ENCODE data around the gene WDR3.
"Not testable (repeated sequence)": the region's sequence is repeated elsewhere in the genome, so short reads cannot be mapped to it uniquely, and the experiment has no call there.

The WDR3 gene

GRCh38 chr1:117929343-117930172 is at the start of gene WDR3, which contains the start of gene GDAP2:
TSS of gene WDR3 (plus strand) at chr1:117929739. CDS start at chr1:117933320, 3,581 bp downstream.
TSS of gene GDAP2 (minus strand) at chr1:117929621. CDS start at chr1:117920357, 9,264 bp downstream.
- peak; percentile 96 for DNase-seq

- no peak for DNase-seq
Measured at GRCh38 chr1:117883616-117884015, 45.9 kb upstream of the WDR3 start.

GRCh38 chr1:117886101-117886795 is 43.3 kb upstream of the WDR3 start:
- DNase-seq, result no peak

DNA sequence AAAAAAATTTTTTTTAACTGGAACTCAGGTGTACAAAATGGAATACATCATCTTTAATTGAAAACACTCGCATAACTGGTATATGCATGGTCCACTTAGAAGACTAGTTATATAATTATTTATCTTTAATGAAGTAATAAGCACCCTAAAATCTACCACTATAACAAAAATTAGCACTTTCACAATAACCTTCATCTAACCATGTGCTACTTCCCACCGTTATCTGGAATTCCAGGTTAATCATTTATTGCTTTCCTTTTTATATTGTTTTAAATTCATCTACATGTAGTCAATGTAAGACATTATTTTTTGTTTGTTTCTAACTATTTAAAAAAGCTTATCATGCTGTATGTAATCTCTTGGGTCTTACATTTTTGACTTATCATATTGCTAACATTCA is 39.1 kb upstream of the WDR3 start:
- no peak for DNase-seq

GRCh38 chr1:117892512-117892911 is 37.0 kb upstream of the WDR3 start:
- DNase-seq, result no peak

- DNase-seq, result no peak
Measured at GRCh38 chr1:117894078-117894477, 35.5 kb upstream of the WDR3 start.

DNA sequence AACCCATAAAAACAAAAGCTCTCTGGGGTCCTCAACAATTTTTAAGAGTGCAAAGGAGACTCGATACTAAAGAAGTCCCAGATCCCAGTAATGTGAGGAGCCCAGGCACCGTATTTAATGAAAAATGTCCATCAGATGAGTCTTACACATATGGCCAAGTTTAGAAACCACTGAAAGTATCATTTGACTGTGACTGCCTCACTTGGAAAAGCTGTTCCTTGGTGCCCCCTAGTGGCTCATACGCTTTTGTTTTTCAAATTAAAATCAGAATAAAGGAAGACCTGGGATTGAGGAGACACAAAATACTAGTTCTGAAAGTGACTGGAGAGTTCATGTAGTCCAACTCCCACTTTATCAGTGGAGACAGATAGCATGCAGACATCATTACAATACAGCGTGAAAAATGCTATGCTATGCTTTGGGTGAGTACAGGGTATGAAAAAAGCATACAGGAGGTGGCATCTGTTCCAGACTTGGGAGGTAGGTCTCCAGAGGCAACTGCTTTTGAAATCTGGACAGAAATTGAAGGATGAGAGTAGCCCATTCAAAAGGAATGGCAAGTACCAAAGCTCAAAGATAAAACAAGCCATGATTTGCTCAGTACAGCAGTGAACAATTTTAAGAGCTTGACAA is 33.9 kb upstream of the WDR3 start:
- DNase-seq, result peak; percentile 89

GRCh38 chr1:117897551-117897950 is 32.0 kb upstream of the WDR3 start:
- no peak for DNase-seq

DNA sequence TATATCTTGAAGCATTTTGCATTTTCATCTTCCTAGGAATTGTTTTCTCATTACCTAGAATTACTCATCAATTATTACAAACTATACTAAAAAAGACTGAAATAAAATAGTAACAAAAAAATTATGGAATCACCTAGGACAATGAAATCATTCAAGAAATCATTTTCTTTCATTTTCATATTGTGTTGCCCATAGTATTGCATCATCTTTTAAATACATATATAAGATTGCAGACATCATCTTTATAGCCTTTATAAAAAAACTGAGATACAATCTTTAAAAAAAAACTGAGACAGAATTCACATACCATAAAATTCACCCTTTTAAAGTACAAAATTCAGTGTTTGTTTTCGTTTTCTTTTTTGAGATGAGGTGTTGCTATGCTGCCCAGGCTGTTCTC is 29.7 kb upstream of the WDR3 start:
- no peak for DNase-seq

GRCh38 chr1:117902944-117903343 is 26.6 kb upstream of the WDR3 start:
- DNase-seq, result no peak

DNA sequence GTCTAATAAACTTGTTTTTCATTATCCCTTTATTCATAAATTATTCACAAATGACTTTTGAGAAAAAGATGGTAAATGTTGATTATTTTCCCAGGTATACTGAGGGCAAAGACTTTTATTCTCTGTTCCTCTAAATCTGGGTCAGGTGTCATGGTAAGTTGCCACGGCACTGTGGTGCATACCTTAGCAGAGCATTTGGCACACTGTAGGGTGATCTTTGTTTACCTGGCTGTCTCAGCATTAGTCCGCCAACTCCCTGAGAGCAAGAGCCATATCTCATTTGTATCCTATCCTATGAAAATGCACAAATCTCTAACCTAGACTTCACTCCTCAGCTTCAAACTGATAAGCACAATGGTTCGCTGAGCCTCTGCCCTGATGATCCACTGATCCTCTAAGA is 25.1 kb upstream of the WDR3 start:
- DNase-seq, result no peak

GRCh38 chr1:117905019-117905418 is 24.5 kb upstream of the WDR3 start:
- DNase-seq, result no peak

- no peak for DNase-seq
Measured at GRCh38 chr1:117911051-117911450, 18.5 kb upstream of the WDR3 start.

GRCh38 chr1:117919376-117919775 is 10.2 kb upstream of the WDR3 start:
- no peak for DNase-seq

- no peak for DNase-seq
Measured at GRCh38 chr1:117921991-117922390, 7.5 kb upstream of the WDR3 start.

- not testable (repeated sequence) for DNase-seq
Measured at GRCh38 chr1:117922717-117923116, 6.8 kb upstream of the WDR3 start.

GRCh38 chr1:117925981-117926380 is 3.6 kb upstream of the WDR3 start:
- no peak for DNase-seq

- no peak for DNase-seq
Measured at GRCh38 chr1:117928881-117929342, 627 bp upstream of the WDR3 start.

DNA sequence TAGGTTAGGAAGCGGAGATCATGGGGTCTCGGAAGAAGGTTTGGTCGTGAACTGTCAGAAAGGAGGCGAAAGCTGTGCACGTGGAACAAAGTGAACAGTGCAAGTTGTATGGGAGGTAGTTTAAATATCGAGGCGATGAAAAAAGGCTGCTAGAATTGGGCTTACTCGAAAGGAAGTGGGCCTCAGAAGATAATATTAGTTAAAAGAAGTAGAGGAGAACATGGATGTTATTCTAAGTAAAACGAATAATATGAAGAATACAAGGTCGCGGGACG is 571 bp downstream of the WDR3 start:
- no peak for DNase-seq

GRCh38 chr1:117930484-117930883 is 945 bp downstream of the WDR3 start:
- no peak for DNase-seq

- no peak for DNase-seq
Measured at GRCh38 chr1:117932576-117932975, 3.0 kb downstream of the WDR3 start.

- DNase-seq, result no peak
Measured at GRCh38 chr1:117933769-117934168, 4.2 kb downstream of the WDR3 start.

DNA sequence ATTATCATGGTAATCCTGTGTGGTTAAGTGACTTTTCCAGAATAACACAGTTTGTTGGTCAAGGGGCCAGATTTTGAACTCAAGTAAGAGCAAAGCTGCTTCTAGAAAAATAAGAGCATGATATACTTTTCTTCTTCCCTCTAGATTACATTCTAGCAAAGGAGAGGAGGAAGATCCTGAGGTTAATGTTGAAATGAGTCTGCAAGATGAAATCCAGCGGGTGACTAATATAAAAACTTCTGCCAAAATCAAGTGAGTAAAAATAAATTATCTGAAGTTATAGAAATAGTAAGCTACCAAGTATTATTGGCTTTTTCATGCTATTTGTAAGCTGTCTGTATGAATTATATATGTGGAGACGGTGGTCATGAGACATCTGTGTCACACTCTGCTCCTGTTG is 12.8 kb downstream of the WDR3 start:
- DNase-seq, result no peak

DNA sequence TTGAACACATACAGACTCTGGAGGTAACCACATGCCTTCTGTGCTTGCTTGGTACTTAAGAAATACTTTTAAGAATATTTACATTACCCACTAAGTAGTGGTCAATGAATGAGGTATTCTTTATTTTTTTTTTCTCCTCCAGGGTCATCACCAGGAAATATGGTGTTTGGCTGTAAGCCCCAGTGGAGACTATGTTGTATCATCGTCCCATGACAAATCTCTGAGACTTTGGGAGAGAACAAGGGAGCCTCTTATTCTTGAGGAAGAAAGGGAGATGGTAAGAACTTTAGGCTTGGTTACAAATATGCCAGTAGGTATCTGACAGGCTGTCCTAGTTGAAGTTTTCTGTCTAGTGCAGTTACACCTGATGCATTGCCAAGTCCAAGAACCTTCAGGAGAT is 22.8 kb downstream of the WDR3 start:
- no peak for DNase-seq
